Breast epithelium (tissue), 4 donors: Measurements from ENCODE around the gene CDK6. TPM values are rescaled to one million over a fixed set of nuclear protein-coding genes. Genes with fewer than 3 reads are reported as not detected.
"Not testable (repeated sequence)": the region's sequence is repeated elsewhere in the genome, so short reads cannot be mapped to it uniquely, and the experiment has no call there.

Experiments used
- DNase-seq, 2 donors: peaks; one replicate each; pipeline ENCODE4 v3.0.0-alpha.2; 2019; ENCODE audit warnings: low spot score in 2 of 2
- H3K27ac ChIP-seq, 2 donors: fragments of 200-600 bp; sonication (generic) in 1 of 2; one replicate each; pipeline ENCODE4 v1.5.1; 2016 to 2019; ENCODE audit warnings: mild to moderate bottlenecking in 1 of 2
- H3K27me3 ChIP-seq, 2 donors: fragments of 200-600 bp; sonication (generic) in 1 of 2; one replicate each; pipeline versions ENCODE4 v1.5.1 to v1.6.0; 2017 to 2019; ENCODE audit warnings: control low read depth in 1 of 2, mild to moderate bottlenecking in 1 of 2
- H3K36me3 ChIP-seq: fragments of 200-600 bp; one replicate; pipeline ENCODE4 v1.5.1; 2019
- H3K4me1 ChIP-seq, 2 donors: fragments of 200-600 bp; sonication (generic); one replicate each; pipeline ENCODE4 v1.5.1; 2016 to 2019; ENCODE audit warnings: control low read depth in 1 of 2
- H3K4me3 ChIP-seq, 3 donors: fragments of 200-600 bp; sonication (generic); 1 replicate in 2 of 3; 2 replicates in 1 of 3; pipeline ENCODE4 v1.5.1; 2016 to 2019; ENCODE audit warnings: mild to moderate bottlenecking in 3 of 3, moderate library complexity in 2 of 3
- H3K9me3 ChIP-seq, 2 donors: fragments of 200-600 bp; sonication (generic) in 1 of 2; one replicate each; pipeline ENCODE4 v1.5.1; 2016 to 2019; ENCODE audit warnings: control low read depth in 1 of 2
- POLR2A ChIP-seq: fragments of 450-650 bp; IDR thresholded peaks from one replicate; pipeline ENCODE4 v1.6.1; 2016; ENCODE audit warnings: antibody characterized with exemption, mild to moderate bottlenecking, moderate library complexity
- POLR2AphosphoS5 ChIP-seq, 3 donors: sonication (generic); formaldehyde crosslinking; IDR thresholded peaks; one replicate each; pipeline ENCODE4 v1.6.1; 2017; ENCODE audit warnings: antibody characterized with exemption in 3 of 3
- intact Hi-C: fragments of 100-400 bp; cut with DNase I; formaldehyde crosslinking; loops from one replicate; pipeline ENCODE4 v1.15.1; 2023; ENCODE audit warnings: low total_unique reads
- total RNA-seq, 3 donors: library from RNA; depleted of rRNA; stranded (reverse); fragments of >200 nt; gene quantifications; one replicate each; pipeline ENCODE4 v1.1.0, GENCODE V29; 2016
- TF ChIP-seq, protein P1 (sequence below), 3 donors: fragments of 450-650 bp; IDR thresholded peaks; one replicate each; pipeline ENCODE4 v1.5.1; 2016 to 2017; ENCODE audit warnings: antibody characterized with exemption in 3 of 3, mild to moderate bottlenecking in 3 of 3, moderate library complexity in 3 of 3

Gene CDK6
- total RNA-seq, 3 donors from 2014 or later, result 12.8 to 26.2 (median 23.6) TPM

DNA sequence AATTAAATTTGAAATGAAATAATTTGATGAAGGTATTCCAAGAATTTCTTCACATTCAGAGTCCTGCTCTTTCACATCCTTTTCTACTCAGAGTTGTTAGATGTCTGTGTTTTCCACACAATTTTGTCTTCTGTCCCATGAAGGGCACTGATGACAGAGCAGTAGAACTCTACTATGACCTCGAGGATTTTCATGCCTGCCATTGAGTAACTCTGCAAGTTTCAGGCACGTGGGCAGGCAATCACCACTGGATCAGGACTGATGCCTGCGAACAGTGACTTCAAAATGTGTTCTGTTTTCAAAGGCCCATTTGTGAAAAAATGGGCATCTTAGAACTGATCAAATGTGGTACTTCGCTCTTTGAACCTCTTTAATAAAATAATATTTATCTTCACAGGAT lies 91.1 kb downstream of the CDK6 start:
- intact Hi-C loops, result no loop called here
- DNase-seq, result no peak
- H3K4me1 ChIP-seq, result no peaks in the 10 kb centered on the region
- no peak overlapping the region for H3K27ac ChIP-seq
- no peak for TF ChIP-seq POLR2A
- TF ChIP-seq POLR2AphosphoS5 (IDR thresholded peaks at IDR 0.05), result no peak
- TF ChIP-seq, protein P1, sequence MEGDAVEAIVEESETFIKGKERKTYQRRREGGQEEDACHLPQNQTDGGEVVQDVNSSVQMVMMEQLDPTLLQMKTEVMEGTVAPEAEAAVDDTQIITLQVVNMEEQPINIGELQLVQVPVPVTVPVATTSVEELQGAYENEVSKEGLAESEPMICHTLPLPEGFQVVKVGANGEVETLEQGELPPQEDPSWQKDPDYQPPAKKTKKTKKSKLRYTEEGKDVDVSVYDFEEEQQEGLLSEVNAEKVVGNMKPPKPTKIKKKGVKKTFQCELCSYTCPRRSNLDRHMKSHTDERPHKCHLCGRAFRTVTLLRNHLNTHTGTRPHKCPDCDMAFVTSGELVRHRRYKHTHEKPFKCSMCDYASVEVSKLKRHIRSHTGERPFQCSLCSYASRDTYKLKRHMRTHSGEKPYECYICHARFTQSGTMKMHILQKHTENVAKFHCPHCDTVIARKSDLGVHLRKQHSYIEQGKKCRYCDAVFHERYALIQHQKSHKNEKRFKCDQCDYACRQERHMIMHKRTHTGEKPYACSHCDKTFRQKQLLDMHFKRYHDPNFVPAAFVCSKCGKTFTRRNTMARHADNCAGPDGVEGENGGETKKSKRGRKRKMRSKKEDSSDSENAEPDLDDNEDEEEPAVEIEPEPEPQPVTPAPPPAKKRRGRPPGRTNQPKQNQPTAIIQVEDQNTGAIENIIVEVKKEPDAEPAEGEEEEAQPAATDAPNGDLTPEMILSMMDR (IDR thresholded peaks at IDR 0.05), result no peak
- H3K36me3 ChIP-seq, result no peaks in the 10 kb centered on the region
- H3K27me3 ChIP-seq, result no peaks in the 10 kb centered on the region
- no peaks in the 10 kb centered on the region for H3K9me3 ChIP-seq
- no peak overlapping the region for H3K4me3 ChIP-seq

DNA sequence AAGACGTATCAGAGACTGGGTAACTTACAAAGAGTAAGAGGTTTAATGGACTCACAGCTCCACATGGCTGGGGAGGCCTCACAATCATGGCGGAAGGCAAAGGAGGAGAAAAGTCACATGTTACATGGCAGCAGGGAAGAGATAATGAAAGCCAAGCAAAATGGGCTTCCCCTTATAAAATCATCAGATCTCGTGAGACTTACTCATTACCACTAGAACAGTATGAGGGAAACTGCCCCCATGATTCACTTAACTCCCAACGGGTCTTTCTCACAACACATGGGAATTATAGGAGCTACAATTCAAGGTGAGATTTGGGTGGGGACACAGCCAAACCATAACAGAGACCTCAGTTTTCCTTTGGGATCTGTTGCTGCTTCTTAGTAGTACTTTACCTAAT lies 92.2 kb downstream of the CDK6 start:
- H3K27ac ChIP-seq, H3K27me3 ChIP-seq, H3K4me3 ChIP-seq, DNase-seq, H3K4me1 ChIP-seq, intact Hi-C loops, H3K9me3 ChIP-seq, H3K36me3 ChIP-seq: not testable (repeated sequence)

DNA sequence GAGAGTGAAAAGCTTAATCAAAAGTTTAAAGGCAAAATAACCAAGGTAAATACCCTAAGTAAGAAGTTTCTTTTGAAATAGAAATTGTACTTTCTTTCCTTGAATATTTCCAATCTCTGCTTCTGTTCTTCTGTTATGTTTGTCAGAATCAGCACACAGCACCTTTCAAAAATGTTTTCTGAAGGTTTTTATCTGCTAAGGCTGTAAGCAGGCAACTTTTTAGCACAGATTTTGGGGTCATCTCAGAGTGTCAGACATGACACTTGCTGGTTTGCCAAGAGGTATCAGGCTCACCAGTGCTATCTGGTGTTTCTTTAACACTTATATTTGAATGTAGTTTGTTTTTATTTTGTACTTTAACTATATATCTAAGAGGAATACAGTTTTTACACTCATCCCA lies 94.2 kb downstream of the CDK6 start:
- intact Hi-C loops, result no loop called here
- TF ChIP-seq POLR2AphosphoS5 (IDR thresholded peaks at IDR 0.05) (no peak), POLR2A (no peak)
- TF ChIP-seq, protein P1 (IDR thresholded peaks at IDR 0.05), result no peak
- Histone ChIP-seq H3K4me3 (no peak overlapping the region), H3K36me3 (no peaks in the 10 kb centered on the region), H3K27me3 (no peaks in the 10 kb centered on the region), H3K9me3 (no peaks in the 10 kb centered on the region), H3K4me1 (no peaks in the 10 kb centered on the region), H3K27ac (no peak overlapping the region)
- DNase-seq, result no peak

DNA sequence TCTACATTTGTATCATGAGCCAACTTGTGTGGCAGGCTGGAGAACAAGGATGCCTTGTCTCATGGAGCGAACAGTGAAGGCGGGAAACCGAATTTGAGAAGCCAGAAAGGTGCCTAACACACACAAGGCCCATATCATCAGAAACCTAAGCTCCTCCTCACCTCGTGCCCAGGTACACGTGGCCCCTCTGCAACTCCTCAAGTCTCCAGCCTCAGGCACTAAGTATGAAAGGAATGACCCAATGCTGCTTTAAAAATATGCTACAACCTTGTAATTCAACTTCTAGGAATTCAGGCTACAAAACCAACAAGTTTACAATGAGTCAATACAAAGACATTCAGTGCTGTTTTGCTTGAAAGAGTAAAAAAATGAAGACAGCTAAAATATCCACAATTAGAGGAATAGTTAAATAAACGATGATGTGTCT lies 95.7 kb downstream of the CDK6 start:
- intact Hi-C loops, result no loop called here
- H3K27me3 ChIP-seq, result no peaks in the 10 kb centered on the region
- H3K9me3 ChIP-seq, result no peaks in the 10 kb centered on the region
- H3K36me3 ChIP-seq, result no peaks in the 10 kb centered on the region
- DNase-seq, result no peak
- H3K4me3 ChIP-seq, result no peak overlapping the region
- H3K4me1 ChIP-seq, result no peaks in the 10 kb centered on the region
- TF ChIP-seq, protein P1 (IDR thresholded peaks at IDR 0.05), result no peak
- no peak for TF ChIP-seq POLR2AphosphoS5 (IDR thresholded peaks at IDR 0.05)
- TF ChIP-seq POLR2A, result no peak
- no peak overlapping the region for H3K27ac ChIP-seq

DNA sequence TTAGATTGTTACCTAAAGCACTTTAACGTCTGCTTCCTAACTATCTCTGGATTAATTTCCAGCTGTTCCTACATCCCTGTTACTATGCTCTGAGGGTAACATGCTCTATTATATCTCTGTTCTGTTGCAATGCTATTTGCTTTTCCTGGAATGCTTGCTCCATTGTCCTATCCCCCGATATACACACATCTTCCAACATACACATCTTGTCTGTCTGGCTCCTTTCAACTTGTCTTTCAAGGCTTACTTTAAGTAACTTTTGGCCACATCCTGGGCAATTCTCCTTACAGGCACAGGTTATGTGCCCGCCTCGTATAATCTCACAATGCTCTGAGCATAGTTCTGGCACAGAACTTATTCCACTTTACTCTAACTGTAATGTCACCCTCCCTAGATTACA lies 96.2 kb downstream of the CDK6 start:
- intact Hi-C loops, result no loop called here
- Histone ChIP-seq H3K27me3 (no peaks in the 10 kb centered on the region), H3K4me3 (no peak overlapping the region), H3K9me3 (no peaks in the 10 kb centered on the region), H3K4me1 (no peaks in the 10 kb centered on the region), H3K27ac (no peak overlapping the region), H3K36me3 (no peaks in the 10 kb centered on the region)
- TF ChIP-seq, protein P1 (IDR thresholded peaks at IDR 0.05), result no peak
- TF ChIP-seq POLR2A, result no peak
- TF ChIP-seq POLR2AphosphoS5 (IDR thresholded peaks at IDR 0.05), result no peak
- DNase-seq, result no peak

DNA sequence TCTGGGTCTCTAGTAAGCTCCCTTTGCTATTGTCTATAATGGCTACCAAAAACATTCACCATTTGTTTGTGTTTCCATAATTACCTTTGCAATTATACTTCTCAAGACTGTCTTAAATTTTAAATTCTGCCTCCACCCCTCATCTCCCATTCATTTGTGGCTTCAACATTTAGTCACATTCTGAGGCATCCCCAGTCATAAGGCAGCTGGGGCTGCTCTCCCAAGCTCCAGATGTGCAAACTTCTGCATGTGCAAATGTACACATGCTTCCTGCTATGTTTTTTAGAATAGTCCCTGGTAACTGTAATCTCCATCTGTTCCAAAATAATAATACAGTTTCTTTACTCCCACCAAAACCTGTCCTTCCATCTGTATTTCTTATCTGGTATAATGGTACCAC lies 97.3 kb downstream of the CDK6 start:
- TF ChIP-seq POLR2A (no peak), POLR2AphosphoS5 (IDR thresholded peaks at IDR 0.05) (no peak)
- TF ChIP-seq, protein P1 (IDR thresholded peaks at IDR 0.05), result no peak
- H3K36me3 ChIP-seq, result no peaks in the 10 kb centered on the region
- H3K4me3 ChIP-seq, result no peak overlapping the region
- H3K27ac ChIP-seq, result no peak overlapping the region
- no peaks in the 10 kb centered on the region for H3K27me3 ChIP-seq
- H3K9me3 ChIP-seq, result no peaks in the 10 kb centered on the region
- no peaks in the 10 kb centered on the region for H3K4me1 ChIP-seq
- DNase-seq, result no peak
- intact Hi-C loops, result no loop called here
